ENCODE measurements around the gene ULK3. TPM values are rescaled to one million over a fixed set of nuclear protein-coding genes. Genes with fewer than 3 reads are reported as not detected.

ULK3 gene
- total RNA-seq, 1 donor from 2014 or later: 34.1 TPM

- no peaks in the 10 kb centered on the region for H3K27me3 ChIP-seq (ENCODE audit: low read depth)
- peaks cover 27% of the 10 kb centered on the region for H3K36me3 ChIP-seq
- no peak for TF ChIP-seq CTCF (IDR thresholded peaks at IDR 0.05; ENCODE audit: borderline replicate concordance)
- intact Hi-C loops (cut with micrococcal nuclease): no loop called here
- DNase-seq: no peak
- peaks cover 29% of the 10 kb centered on the region for H3K4me1 ChIP-seq
- no peak overlapping the region for H3K27ac ChIP-seq (replicated peaks)
- H3K9me3 ChIP-seq (replicated peaks): no peaks in the 10 kb centered on the region
- H3K4me3 ChIP-seq: no peak overlapping the region
Measured at GRCh38 chr15:74840851-74841775, 1.8 kb downstream of the ULK3 start.

- Histone ChIP-seq H3K27me3 (ENCODE audit: low read depth) (no peaks in the 10 kb centered on the region), H3K36me3 (peaks cover 14% of the 10 kb centered on the region), H3K4me3 (no peak overlapping the region), H3K9me3 (replicated peaks) (no peaks in the 10 kb centered on the region), H3K4me1 (peaks cover 29% of the 10 kb centered on the region), H3K27ac (replicated peaks) (no peak overlapping the region)
- no peak for TF ChIP-seq CTCF (IDR thresholded peaks at IDR 0.05; ENCODE audit: borderline replicate concordance)
- DNase-seq: no peak
- intact Hi-C loops (cut with micrococcal nuclease): no loop called here
Measured at GRCh38 chr15:74839526-74840395, 3.2 kb downstream of the ULK3 start.

- Histone ChIP-seq H3K27ac (replicated peaks) (no peak overlapping the region), H3K9me3 (replicated peaks) (no peaks in the 10 kb centered on the region), H3K27me3 (ENCODE audit: low read depth) (no peaks in the 10 kb centered on the region), H3K4me1 (peaks cover 28% of the 10 kb centered on the region), H3K36me3 (peaks cover 13% of the 10 kb centered on the region), H3K4me3 (no peak overlapping the region)
- no peak for DNase-seq
- TF ChIP-seq CTCF (IDR thresholded peaks at IDR 0.05; ENCODE audit: borderline replicate concordance): no peak
- intact Hi-C loops (cut with micrococcal nuclease): no loop called here
Measured at GRCh38 chr15:74838746-74839525, 4.0 kb downstream of the ULK3 start.

- H3K9me3 ChIP-seq (replicated peaks): no peaks in the 10 kb centered on the region
- intact Hi-C loops (cut with micrococcal nuclease): no loop called here
- peaks cover 20% of the 10 kb centered on the region for H3K4me1 ChIP-seq
- H3K4me3 ChIP-seq: no peak overlapping the region
- DNase-seq: no peak
- no peak overlapping the region for H3K27ac ChIP-seq (replicated peaks)
- TF ChIP-seq CTCF (IDR thresholded peaks at IDR 0.05; ENCODE audit: borderline replicate concordance): no peak
- no peaks in the 10 kb centered on the region for H3K27me3 ChIP-seq (ENCODE audit: low read depth)
- H3K36me3 ChIP-seq: peaks cover 13% of the 10 kb centered on the region
Measured at GRCh38 chr15:74838137-74838516, 4.8 kb downstream of the ULK3 start.

All from left ventricle myocardium inferior (tissue), 1 donor.